DMS53 (cell line): ENCODE measurements around the gene KIF5B.
A peak's percentile ranks its signal among the peaks of the same experiment; 100 is the strongest.
"Not testable (repeated sequence)": the region's sequence is repeated elsewhere in the genome, so short reads cannot be mapped to it uniquely, and the experiment has no call there.

Source experiments
- DNase-seq: peaks from one replicate; lab custom pipeline; 2025; lab: John Stamatoyannopoulos, UW

KIF5B gene

GRCh38 chr10:32007026-32007425 is 49.2 kb downstream of the KIF5B start:
- DNase-seq: no peak

GRCh38 chr10:32005050-32005449 is 51.2 kb downstream of the KIF5B start:
- DNase-seq: peak; percentile 81

GRCh38 chr10:32004161-32004591 is 52.0 kb downstream of the KIF5B start:
- DNase-seq: no peak

- DNase-seq: no peak
These were observed 53.7 kb downstream of the KIF5B start for GRCh38 chr10:32002531-32002930.

GRCh38 chr10:32000937-32001336 is 55.3 kb downstream of the KIF5B start:
- no peak for DNase-seq

- no peak for DNase-seq
These were observed 56.4 kb downstream of the KIF5B start for GRCh38 chr10:31999836-32000235.

- DNase-seq: no peak
These were observed 57.1 kb downstream of the KIF5B start for GRCh38 chr10:31999070-31999660.

GRCh38 chr10:31994926-31995325 is 61.3 kb downstream of the KIF5B start:
- no peak for DNase-seq

- DNase-seq: no peak
These were observed 65.3 kb downstream of the KIF5B start for GRCh38 chr10:31990937-31991336.

GRCh38 chr10:31987786-31988185 is 68.4 kb downstream of the KIF5B start:
- not testable (repeated sequence) for DNase-seq

GRCh38 chr10:31982111-31982510 is 74.1 kb downstream of the KIF5B start:
- DNase-seq: no peak

GRCh38 chr10:31980471-31980870 is 75.8 kb downstream of the KIF5B start:
- no peak for DNase-seq

- not testable (repeated sequence) for DNase-seq
These were observed 77.2 kb downstream of the KIF5B start for GRCh38 chr10:31979071-31979470.

GRCh38 chr10:31978156-31978483 is 78.1 kb downstream of the KIF5B start:
- no peak for DNase-seq

- DNase-seq: peak; percentile 56
These were observed 78.6 kb downstream of the KIF5B start for GRCh38 chr10:31977440-31978155.

GRCh38 chr10:31975157-31975765 is 81.0 kb downstream of the KIF5B start:
- DNase-seq: no peak

GRCh38 chr10:31974434-31975124 is 81.6 kb downstream of the KIF5B start:
- DNase-seq: no peak

- DNase-seq: no peak
These were observed 83.6 kb downstream of the KIF5B start for GRCh38 chr10:31972519-31973041.

GRCh38 chr10:31969847-31970246 is 86.4 kb downstream of the KIF5B start:
- DNase-seq: not testable (repeated sequence)

GRCh38 chr10:31963589-31963980 is 92.6 kb downstream of the KIF5B start:
- DNase-seq: no peak

- DNase-seq: peak; percentile 11
These were observed 93.2 kb downstream of the KIF5B start for GRCh38 chr10:31962826-31963588.
